ENCODE measurements around the gene PWP2. TPM values are rescaled to one million over a fixed set of nuclear protein-coding genes. Genes with fewer than 3 reads are reported as not detected.
"Not testable (repeated sequence)": the region's sequence is repeated elsewhere in the genome, so short reads cannot be mapped to it uniquely, and the experiment has no call there.

Gene PWP2
- total RNA-seq (1 to 10 TPM in 3 of 4 donors, under 1 TPM in 1; 0.56 to 3.2 (median 2.8) TPM), polyA plus RNA-seq (1 to 10 TPM; 2.2 to 8.8 (median 3.0) TPM)
- long read RNA-seq, donor 1, partial matches to known transcripts, result 1 of 2 reads
- long read RNA-seq, donor 1, other reads (novel, unspliced or antisense), result 0 of 2 reads
- long read RNA-seq, donor 2, result 0 reads

DNA sequence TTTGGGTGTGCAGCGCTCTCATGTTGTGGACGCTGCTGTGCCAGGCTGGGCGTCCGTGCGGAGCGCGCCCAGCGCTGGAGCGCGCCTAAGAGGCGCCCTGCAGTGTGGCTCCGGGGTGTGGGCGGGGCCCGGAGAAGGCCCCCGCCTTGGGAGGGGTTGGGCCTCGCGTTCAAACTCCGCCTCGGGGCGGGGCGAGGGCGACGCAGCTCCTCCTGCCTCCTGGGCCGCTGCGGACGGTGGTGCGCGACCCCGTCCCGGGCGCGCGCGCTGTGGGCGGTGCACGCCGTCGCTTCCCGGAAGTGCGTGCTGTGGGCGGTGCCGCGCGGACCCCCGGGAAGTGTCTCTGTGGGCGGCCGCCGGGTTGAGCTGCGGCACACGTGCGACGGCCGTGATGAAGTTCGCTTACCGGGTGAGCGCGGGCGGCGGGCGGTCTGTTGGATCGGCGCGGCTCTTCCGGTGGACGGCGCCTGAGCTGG, at the start of gene PWP2:
Gene PWP2, plus strand, starts transcription at position 374 of the 476 bp plus-strand sequence. Its CDS starts 18 bp downstream, at position 392.
- H3K9me3 ChIP-seq; H3K36me3 ChIP-seq (ENCODE audit: insufficient read depth in 1 of 2, low read depth in 1 of 2); intact Hi-C loops (cut with DNase I); H3K4me1 ChIP-seq; H3K27me3 ChIP-seq (ENCODE audit: insufficient read depth in 3 of 3, low read length in 2 of 3); H3K27ac ChIP-seq: not testable (repeated sequence)
- peak within 1 kb of the TSS; percentile 58 for H3K4me3 ChIP-seq
- ATAC-seq, result peak; percentile 94 to 97 (median 96)
- 0% methylated on average over 5 to 12 of the region's 66 CpGs for WGBS, 3 donors
- peak; percentile 27 to 45 for DNase-seq

DNA sequence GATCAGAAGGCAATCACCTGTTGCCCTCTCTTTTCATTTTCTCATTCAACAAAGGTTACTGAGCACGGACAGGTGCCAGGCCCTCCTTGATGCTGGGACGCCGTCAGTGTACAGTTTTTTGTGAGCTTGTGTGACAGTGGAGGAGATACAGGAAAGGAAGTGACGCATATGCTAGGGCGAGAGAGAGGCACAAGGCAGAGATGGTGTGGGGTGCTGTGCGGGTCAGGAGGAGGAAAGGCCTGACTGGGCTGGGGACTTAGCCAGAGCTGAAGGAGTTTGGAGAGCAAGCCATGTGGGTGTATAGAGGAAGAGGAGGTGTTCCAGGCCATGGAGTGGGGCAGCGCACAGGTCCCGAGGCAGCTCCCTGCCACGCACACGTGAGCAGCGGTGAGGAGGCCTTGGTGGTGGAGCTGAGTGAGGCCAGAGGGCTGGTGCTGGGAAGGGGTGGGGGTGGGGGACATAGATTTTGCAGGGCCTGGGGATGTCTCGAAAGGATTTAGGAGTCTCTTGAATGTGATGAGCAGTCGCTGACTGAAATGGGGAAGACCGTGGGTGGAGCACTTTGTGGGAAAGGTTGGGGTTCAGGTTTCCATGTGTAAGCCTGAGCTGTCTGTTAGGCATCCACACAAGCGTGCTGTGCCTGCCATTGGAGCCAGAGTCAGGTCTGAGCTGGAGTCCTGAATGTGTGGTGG, 49.1 kb upstream of the PWP2 start:
- no peaks in the 10 kb centered on the region for H3K27me3 ChIP-seq (ENCODE audit: insufficient read depth in 3 of 3, low read length in 2 of 3)
- H3K36me3 ChIP-seq (ENCODE audit: insufficient read depth in 1 of 2, low read depth in 1 of 2), result peaks cover 0 to 70% of the 10 kb centered on the region in 2 donors
- no peak overlapping the region for H3K4me3 ChIP-seq
- DNase-seq (no peak), ATAC-seq (no peak)
- no peaks in the 10 kb centered on the region for H3K9me3 ChIP-seq
- H3K4me1 ChIP-seq, result peaks cover 13% of the 10 kb centered on the region
- H3K27ac ChIP-seq, result no peak overlapping the region
- intact Hi-C loops (cut with DNase I), result no loop called here
- TF ChIP-seq CTCF (IDR thresholded peaks at IDR 0.05), result no peak
- WGBS, 3 donors, result 91 to 94% (median 93%) methylated on average over 15 of the region's 15 CpGs

- Histone ChIP-seq H3K9me3 (no peaks in the 10 kb centered on the region), H3K27ac (no peak overlapping the region), H3K4me3 (no peak overlapping the region), H3K4me1 (peaks cover 13% of the 10 kb centered on the region), H3K27me3 (ENCODE audit: insufficient read depth in 3 of 3, low read length in 2 of 3) (no peaks in the 10 kb centered on the region), H3K36me3 (ENCODE audit: insufficient read depth in 1 of 2, low read depth in 1 of 2) (peaks cover 0 to 75% of the 10 kb centered on the region in 2 donors)
- no peak for TF ChIP-seq CTCF (IDR thresholded peaks at IDR 0.05)
- intact Hi-C loops (cut with DNase I), result no loop called here
- ATAC-seq (no peak), DNase-seq (no peak)
- 85 to 95% (median 93%) methylated on average over 12 of the region's 12 CpGs for WGBS, 3 donors
Measured at GRCh38 chr21:44058652-44058964, 48.6 kb upstream of the PWP2 start.

GRCh38 chr21:44058981-44059380, 48.2 kb upstream of the PWP2 start:
- WGBS, 3 donors, result 86 to 92% (median 90%) methylated on average over 17 of the region's 17 CpGs

More at GRCh38 chr21:44058981-44059380, 48.2 kb upstream of the PWP2 start:
- intact Hi-C loops (cut with DNase I), result no loop called here
- no peak for TF ChIP-seq CTCF (IDR thresholded peaks at IDR 0.05)
- Histone ChIP-seq H3K27me3 (ENCODE audit: insufficient read depth in 3 of 3, low read length in 2 of 3) (no peaks in the 10 kb centered on the region), H3K36me3 (ENCODE audit: insufficient read depth in 1 of 2, low read depth in 1 of 2) (peaks cover 0 to 79% of the 10 kb centered on the region in 2 donors), H3K4me1 (peaks cover 13% of the 10 kb centered on the region), H3K4me3 (no peak overlapping the region), H3K9me3 (no peaks in the 10 kb centered on the region), H3K27ac (no peak overlapping the region)
- DNase-seq (no peak), ATAC-seq (no peak)

Data from psoas muscle (tissue), 8 donors.